Erythroblast (primary cell): Measurements from ENCODE around the gene E2F2.

ENCODE experiments used
- GATA1 ChIP-seq: IDR thresholded peaks from 2 replicates; pipeline ENCODE4 v1.6.1; 2011; ENCODE audit warnings: low read depth, mild to moderate bottlenecking, control low read depth, low read length, moderate library complexity
- POLR2A ChIP-seq: IDR thresholded peaks from 2 replicates; pipeline ENCODE4 v1.6.1; 2011; ENCODE audit warnings: mild to moderate bottlenecking, low read length

- TF ChIP-seq POLR2A: no peak
- TF ChIP-seq GATA1: no peak
Observed at GRCh38 chr1:23466423-23466989, 64.5 kb downstream of the E2F2 start.
